Measurements from ENCODE around the gene TMEM200A.
"Not testable (repeated sequence)": the region's sequence is repeated elsewhere in the genome, so short reads cannot be mapped to it uniquely, and the experiment has no call there.

The TMEM200A gene

GRCh38 chr6:130337534-130337933 is 28.3 kb upstream of the TMEM200A start:
- Histone ChIP-seq H3K36me3 (replicated peaks) (no peaks in the 10 kb centered on the region), H3K27me3 (replicated peaks) (no peaks in the 10 kb centered on the region), H3K27ac (no peak overlapping the region), H3K4me3 (ENCODE audit: low read depth, low read length) (no peak overlapping the region)
- in situ Hi-C loops (cut with HindIII; ENCODE audit: low pct_ligation_motif_present, low sequenced_read_pairs) = no loop called here
- DNase-seq = no peak
- TF ChIP-seq CTCF (IDR thresholded peaks at IDR 0.05; ENCODE audit: low read depth, low read length, missing control alignments) = no peak

- H3K27me3 ChIP-seq (replicated peaks); in situ Hi-C loops (cut with HindIII; ENCODE audit: low pct_ligation_motif_present, low sequenced_read_pairs); H3K27ac ChIP-seq: not testable (repeated sequence)
These were observed 19.5 kb upstream of the TMEM200A start for GRCh38 chr6:130346324-130346723.

GRCh38 chr6:130354322-130354721 is 11.5 kb upstream of the TMEM200A start:
- Histone ChIP-seq H3K36me3 (replicated peaks) (no peaks in the 10 kb centered on the region), H3K4me3 (ENCODE audit: low read depth, low read length) (no peak overlapping the region), H3K27ac (no peak overlapping the region), H3K27me3 (replicated peaks) (no peaks in the 10 kb centered on the region)
- TF ChIP-seq CTCF (IDR thresholded peaks at IDR 0.05; ENCODE audit: low read depth, low read length, missing control alignments) = no peak
- in situ Hi-C loops (cut with HindIII; ENCODE audit: low pct_ligation_motif_present, low sequenced_read_pairs) = no loop called here
- no peak for DNase-seq

More at GRCh38 chr6:130346324-130346723, 19.5 kb upstream of the TMEM200A start:
- not testable (repeated sequence) for H3K36me3 ChIP-seq (replicated peaks); DNase-seq; H3K4me3 ChIP-seq (ENCODE audit: low read depth, low read length)

GRCh38 chr6:130355572-130355971 is 10.2 kb upstream of the TMEM200A start:
- TF ChIP-seq CTCF (IDR thresholded peaks at IDR 0.05; ENCODE audit: low read depth, low read length, missing control alignments) = no peak
- no peak overlapping the region for H3K27ac ChIP-seq
- H3K27me3 ChIP-seq (replicated peaks) = no peaks in the 10 kb centered on the region
- H3K4me3 ChIP-seq (ENCODE audit: low read depth, low read length) = no peak overlapping the region
- no peak for DNase-seq
- H3K36me3 ChIP-seq (replicated peaks) = no peaks in the 10 kb centered on the region
- in situ Hi-C loops (cut with HindIII; ENCODE audit: low pct_ligation_motif_present, low sequenced_read_pairs) = no loop called here

- Histone ChIP-seq H3K4me3 (ENCODE audit: low read depth, low read length) (no peak overlapping the region), H3K27me3 (replicated peaks) (no peaks in the 10 kb centered on the region), H3K27ac (no peak overlapping the region), H3K36me3 (replicated peaks) (no peaks in the 10 kb centered on the region)
- no peak for DNase-seq
- no peak for TF ChIP-seq CTCF (IDR thresholded peaks at IDR 0.05; ENCODE audit: low read depth, low read length, missing control alignments)
- in situ Hi-C loops (cut with HindIII; ENCODE audit: low pct_ligation_motif_present, low sequenced_read_pairs) = no loop called here
These were observed 8.4 kb upstream of the TMEM200A start for GRCh38 chr6:130357436-130357835.

GRCh38 chr6:130359736-130360135 is 6.1 kb upstream of the TMEM200A start:
- Histone ChIP-seq H3K27me3 (replicated peaks) (no peaks in the 10 kb centered on the region), H3K36me3 (replicated peaks) (no peaks in the 10 kb centered on the region), H3K27ac (no peak overlapping the region), H3K4me3 (ENCODE audit: low read depth, low read length) (no peak overlapping the region)
- DNase-seq = no peak
- no peak for TF ChIP-seq CTCF (IDR thresholded peaks at IDR 0.05; ENCODE audit: low read depth, low read length, missing control alignments)
- in situ Hi-C loops (cut with HindIII; ENCODE audit: low pct_ligation_motif_present, low sequenced_read_pairs) = no loop called here
